Chondrocyte (in vitro differentiated cells): ENCODE results near the gene ATP2A1. TPM values are rescaled to one million over a fixed set of nuclear protein-coding genes. Genes with fewer than 3 reads are reported as not detected.

Source experiments
- DNase-seq: peaks from one replicate; pipeline ENCODE4 v3.0.0; 2021; ENCODE audit warnings: mixed read lengths, low spot score
- H3K27ac Mint-ChIP-seq: one replicate; pipeline ENCODE4 v1.8.0; 2021; ENCODE audit warnings: mild to moderate bottlenecking, moderate library complexity, mixed read lengths; ENCODE audit not compliant: unreplicated experiment
- H3K27me3 Mint-ChIP-seq: 2 replicates; pipeline ENCODE4 v1.8.0; 2021; ENCODE audit warnings: low read depth, mixed read lengths
- H3K36me3 Mint-ChIP-seq: 2 replicates; pipeline ENCODE4 v1.8.0; 2021; ENCODE audit warnings: low read depth, mixed read lengths
- H3K4me1 Mint-ChIP-seq: 2 replicates; pipeline ENCODE4 v1.8.0; 2021; ENCODE audit warnings: low read depth, mild to moderate bottlenecking, mixed read lengths
- H3K4me3 Mint-ChIP-seq: one replicate; pipeline ENCODE4 v1.8.0; 2021; ENCODE audit warnings: mild to moderate bottlenecking, moderate library complexity, mixed read lengths; ENCODE audit not compliant: unreplicated experiment
- H3K9me3 Mint-ChIP-seq: 2 replicates; pipeline ENCODE4 v1.8.0; 2021; ENCODE audit warnings: low read depth, mixed read lengths
- total RNA-seq: library from RNA; stranded (reverse); gene quantifications from 3 replicates; pipeline ENCODE4 v1.2.1, GENCODE V29; 2021
- TF ChIP-seq, protein P1 (sequence below): fragments of 200-600 bp; sonication (generic); IDR thresholded peaks from 2 replicates; pipeline ENCODE4 v1.5.0; 2021; ENCODE audit warnings: antibody characterized with exemption, mild to moderate bottlenecking, moderate library complexity

ATP2A1 gene
- total RNA-seq, 1 donor from 2014 or later = 0.42 TPM

GRCh38 chr16:28930652-28931051 is 52.4 kb downstream of the ATP2A1 start:
- Mint-ChIP-seq H3K27ac (no peak overlapping the region), H3K4me3 (no peak overlapping the region), H3K9me3 (no peaks in the 10 kb centered on the region), H3K4me1 (peaks cover 4% of the 10 kb centered on the region), H3K36me3 (peaks cover 2% of the 10 kb centered on the region), H3K27me3 (peaks cover 3% of the 10 kb centered on the region)
- TF ChIP-seq, protein P1, sequence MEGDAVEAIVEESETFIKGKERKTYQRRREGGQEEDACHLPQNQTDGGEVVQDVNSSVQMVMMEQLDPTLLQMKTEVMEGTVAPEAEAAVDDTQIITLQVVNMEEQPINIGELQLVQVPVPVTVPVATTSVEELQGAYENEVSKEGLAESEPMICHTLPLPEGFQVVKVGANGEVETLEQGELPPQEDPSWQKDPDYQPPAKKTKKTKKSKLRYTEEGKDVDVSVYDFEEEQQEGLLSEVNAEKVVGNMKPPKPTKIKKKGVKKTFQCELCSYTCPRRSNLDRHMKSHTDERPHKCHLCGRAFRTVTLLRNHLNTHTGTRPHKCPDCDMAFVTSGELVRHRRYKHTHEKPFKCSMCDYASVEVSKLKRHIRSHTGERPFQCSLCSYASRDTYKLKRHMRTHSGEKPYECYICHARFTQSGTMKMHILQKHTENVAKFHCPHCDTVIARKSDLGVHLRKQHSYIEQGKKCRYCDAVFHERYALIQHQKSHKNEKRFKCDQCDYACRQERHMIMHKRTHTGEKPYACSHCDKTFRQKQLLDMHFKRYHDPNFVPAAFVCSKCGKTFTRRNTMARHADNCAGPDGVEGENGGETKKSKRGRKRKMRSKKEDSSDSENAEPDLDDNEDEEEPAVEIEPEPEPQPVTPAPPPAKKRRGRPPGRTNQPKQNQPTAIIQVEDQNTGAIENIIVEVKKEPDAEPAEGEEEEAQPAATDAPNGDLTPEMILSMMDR = no peak
- no peak for DNase-seq

DNA sequence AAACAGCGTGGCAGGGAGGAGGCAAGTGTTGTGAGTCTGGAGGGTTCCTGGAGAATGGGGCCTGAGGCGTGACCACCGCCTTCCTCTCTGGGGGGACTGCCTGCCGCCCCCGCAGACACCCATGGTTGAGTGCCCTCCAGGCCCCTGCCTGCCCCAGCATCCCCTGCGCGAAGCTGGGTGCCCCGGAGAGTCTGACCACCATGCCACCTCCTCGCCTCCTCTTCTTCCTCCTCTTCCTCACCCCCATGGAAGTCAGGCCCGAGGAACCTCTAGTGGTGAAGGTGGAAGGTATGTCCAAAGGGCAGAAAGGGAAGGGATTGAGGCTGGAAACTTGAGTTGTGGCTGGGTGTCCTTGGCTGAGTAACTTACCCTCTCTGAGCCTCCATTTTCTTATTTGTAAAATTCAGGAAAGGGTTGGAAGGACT is 53.5 kb downstream of the ATP2A1 start, which contains the start of gene CD19:
Gene CD19 (plus strand): TSS at position 171 of the 425 bp plus-strand sequence. CDS start 30 bp downstream, at position 201.
- TF ChIP-seq, protein P1 = no peak
- Mint-ChIP-seq H3K4me3 (no peak within 1 kb of the TSS), H3K9me3 (no peaks in the 10 kb centered on the region), H3K27ac (no peak within 1 kb of the TSS), H3K36me3 (peaks cover 2% of the 10 kb centered on the region), H3K27me3 (peaks cover 3% of the 10 kb centered on the region), H3K4me1 (no peaks in the 10 kb centered on the region)
- no peak for DNase-seq

DNA sequence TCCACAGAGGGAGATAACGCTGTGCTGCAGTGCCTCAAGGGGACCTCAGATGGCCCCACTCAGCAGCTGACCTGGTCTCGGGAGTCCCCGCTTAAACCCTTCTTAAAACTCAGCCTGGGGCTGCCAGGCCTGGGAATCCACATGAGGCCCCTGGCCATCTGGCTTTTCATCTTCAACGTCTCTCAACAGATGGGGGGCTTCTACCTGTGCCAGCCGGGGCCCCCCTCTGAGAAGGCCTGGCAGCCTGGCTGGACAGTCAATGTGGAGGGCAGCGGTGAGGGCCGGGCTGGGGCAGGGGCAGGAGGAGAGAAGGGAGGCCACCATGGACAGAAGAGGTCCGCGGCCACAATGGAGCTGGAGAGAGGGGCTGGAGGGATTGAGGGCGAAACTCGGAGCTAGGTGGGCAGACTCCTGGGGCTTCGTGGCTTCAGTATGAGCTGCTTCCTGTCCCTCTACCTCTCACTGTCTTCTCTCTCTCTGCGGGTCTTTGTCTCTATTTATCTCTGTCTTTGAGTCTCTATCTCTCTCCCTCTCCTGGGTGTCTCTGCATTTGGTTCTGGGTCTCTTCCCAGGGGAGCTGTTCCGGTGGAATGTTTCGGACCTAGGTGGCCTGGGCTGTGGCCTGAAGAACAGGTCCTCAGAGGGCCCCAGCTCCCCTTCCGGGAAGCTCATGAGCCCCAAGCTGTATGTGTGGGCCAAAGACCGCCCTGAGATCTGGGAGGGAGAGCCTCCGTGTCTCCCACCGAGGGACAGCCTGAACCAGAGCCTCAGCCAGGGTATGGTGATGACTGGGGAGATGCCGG is 54.3 kb downstream of the ATP2A1 start:
- no peak overlapping the region for H3K4me3 Mint-ChIP-seq
- H3K27me3 Mint-ChIP-seq = peaks cover 3% of the 10 kb centered on the region
- no peak for DNase-seq
- no peaks in the 10 kb centered on the region for H3K9me3 Mint-ChIP-seq
- H3K4me1 Mint-ChIP-seq = no peaks in the 10 kb centered on the region
- no peak overlapping the region for H3K27ac Mint-ChIP-seq
- TF ChIP-seq, protein P1 = no peak
- peaks cover 2% of the 10 kb centered on the region for H3K36me3 Mint-ChIP-seq

GRCh38 chr16:28933171-28933570 is 54.9 kb downstream of the ATP2A1 start:
- TF ChIP-seq, protein P1 = no peak
- DNase-seq = no peak
- Mint-ChIP-seq H3K27ac (no peak overlapping the region), H3K9me3 (no peaks in the 10 kb centered on the region), H3K4me3 (no peak overlapping the region), H3K36me3 (peaks cover 2% of the 10 kb centered on the region), H3K4me1 (no peaks in the 10 kb centered on the region), H3K27me3 (peaks cover 3% of the 10 kb centered on the region)

- Mint-ChIP-seq H3K27me3 (peaks cover 8% of the 10 kb centered on the region), H3K4me1 (no peaks in the 10 kb centered on the region), H3K9me3 (no peaks in the 10 kb centered on the region), H3K4me3 (no peak overlapping the region), H3K36me3 (peaks cover 2% of the 10 kb centered on the region), H3K27ac (no peak overlapping the region)
- TF ChIP-seq, protein P1 = no peak
- no peak for DNase-seq
Observed at GRCh38 chr16:28935346-28935745, 57.1 kb downstream of the ATP2A1 start.
